ENCODE results near the gene PTPRN2. TPM values are rescaled to one million over a fixed set of nuclear protein-coding genes. Genes with fewer than 3 reads are reported as not detected.

Gene PTPRN2
- total and polyA plus RNA-seq, 9 of the 15 experiments (the other 6 are each of a cell fraction or from before 2014, with no cell fraction given) = not detected

DNA sequence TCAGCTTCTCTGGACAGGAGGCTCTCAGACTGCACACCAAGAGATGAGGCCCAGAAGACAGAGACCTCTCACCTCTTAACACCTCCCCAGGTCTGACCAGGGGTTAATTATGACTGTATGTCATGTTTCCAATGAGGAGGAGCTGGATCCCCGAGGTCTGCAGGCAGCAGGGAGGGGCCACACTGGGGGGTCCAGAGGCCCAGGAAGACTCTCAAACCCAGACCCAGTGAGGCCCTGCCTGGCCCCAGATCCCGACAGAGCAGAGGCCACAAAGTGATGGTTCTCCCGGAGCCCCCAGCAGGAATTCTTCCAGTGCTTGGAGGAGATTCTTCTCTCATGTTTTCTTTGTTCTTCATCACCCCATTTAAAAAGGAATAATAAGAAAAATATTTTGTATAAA lies 28.8 kb downstream of the PTPRN2 start:
- H3K9ac ChIP-seq (ENCODE audit: insufficient read depth in 1 of 2, low read depth in 2 of 2, low read length in 2 of 2) = no peak overlapping the region
- no peak for ATAC-seq
- no peak overlapping the region for H3K27ac ChIP-seq (ENCODE audit: extremely low read depth, low read depth, low read length)
- intact Hi-C loops (cut with micrococcal nuclease) (no loop called here), in situ Hi-C loops (cut with MboI) (no loop called here)
- H3K79me2 ChIP-seq (ENCODE audit: control insufficient read depth, insufficient read depth, low read length) = no peaks in the 10 kb centered on the region
- no peak overlapping the region for H2AFZ ChIP-seq (ENCODE audit: low read depth, low read length)
- no peak for FAIRE-seq
- peaks cover 0 to 13% of the 10 kb centered on the region in 2 experiments; a peak in 1 of 5 replicates for H3K4me1 ChIP-seq (replicated peaks in 1 of 2; ENCODE audit: control insufficient read depth in 2 of 2, insufficient read depth in 2 of 2, low read length in 2 of 2)
- H3K27me3 ChIP-seq (ENCODE audit: control insufficient read depth in 2 of 2, insufficient read depth in 2 of 2, low read length in 2 of 2) = peaks cover 37 to 79% of the 10 kb centered on the region in 2 experiments
- no peaks in the 10 kb centered on the region; the same call in 1 of the 2 replicates for H4K20me1 ChIP-seq (replicated peaks; ENCODE audit: control insufficient read depth, insufficient read depth, low read length)
- peaks cover 4% of the 10 kb centered on the region for H3K9me1 ChIP-seq (ENCODE audit: control insufficient read depth, insufficient read depth, low read length)
- TF ChIP-seq TCFL5 (CRISPR knock-in tag; conservative IDR thresholded peaks at IDR 0.05) = no peak
- no peak for DNase-seq (ENCODE audit: extremely low read depth in 1 of 4, low spot score in 3 of 4)
- no peak overlapping the region for H3K4me2 ChIP-seq (ENCODE audit: insufficient read depth, low read length)
- no peaks in the 10 kb centered on the region for H3K36me3 ChIP-seq (ENCODE audit: control insufficient read depth, insufficient read depth, low read length)
- POLR2A ChIA-PET = no interaction called here
- CTCF ChIA-PET (ENCODE audit: low intra/inter-chr PET ratio) = no interaction called here
- no peak overlapping the region for H3K4me3 ChIP-seq
- 2% methylated on average over 3 of the region's 3 CpGs for WGBS (ENCODE audit: insufficient coverage, low coverage, missing lambda C conversion rate)
- BruUV-seq (replicated peaks) = no TSS peak
- no peaks in the 10 kb centered on the region for H3K9me3 ChIP-seq (replicated peaks; ENCODE audit: control insufficient read depth, insufficient read depth, low read depth, low read length)

- Histone ChIP-seq H3K27me3 (ENCODE audit: control insufficient read depth in 2 of 2, insufficient read depth in 2 of 2, low read length in 2 of 2) (peaks cover 23 to 79% of the 10 kb centered on the region in 2 experiments; a peak in 4 of 5 replicates), H3K9me3 (replicated peaks; ENCODE audit: control insufficient read depth, insufficient read depth, low read depth, low read length) (no peaks in the 10 kb centered on the region)
- intact Hi-C loops (cut with micrococcal nuclease) = no loop called here
Observed at GRCh38 chr7:158557441-158557755, 30.2 kb downstream of the PTPRN2 start.

More at GRCh38 chr7:158557441-158557755, 30.2 kb downstream of the PTPRN2 start:
- no peak for FAIRE-seq
- TF ChIP-seq ZNF77 (CRISPR knock-in tag; IDR thresholded peaks at IDR 0.05) (no peak), PTBP1 (IDR thresholded peaks at IDR 0.05; ENCODE audit: low read depth, low read length) (no peak)
- H3K9me1 ChIP-seq (ENCODE audit: control insufficient read depth, insufficient read depth, low read length) = peaks cover 4% of the 10 kb centered on the region
- POLR2A ChIA-PET = interaction anchor here (0.6 kb wide), 1 partner anchor 15 kb away, joined by 4 read pairs; no protein-coding TSS in a partner anchor
- CTCF ChIA-PET (ENCODE audit: low intra/inter-chr PET ratio) = no interaction called here
- H3K79me2 ChIP-seq (ENCODE audit: control insufficient read depth, insufficient read depth, low read length) = no peaks in the 10 kb centered on the region
- H3K36me3 ChIP-seq (ENCODE audit: control insufficient read depth, insufficient read depth, low read length) = no peaks in the 10 kb centered on the region
- H3K4me2 ChIP-seq (ENCODE audit: insufficient read depth, low read length) = no peak overlapping the region
- H3K27ac ChIP-seq (ENCODE audit: extremely low read depth, low read depth, low read length) = no peak overlapping the region
- no peak overlapping the region for H2AFZ ChIP-seq (ENCODE audit: low read depth, low read length)
- peaks cover 7% of the 10 kb centered on the region; the same call in 1 of the 2 replicates for H4K20me1 ChIP-seq (replicated peaks; ENCODE audit: control insufficient read depth, insufficient read depth, low read length)
- 7% methylated on average over 9 of the region's 9 CpGs for WGBS (ENCODE audit: insufficient coverage, low coverage, missing lambda C conversion rate)
- H3K4me1 ChIP-seq (replicated peaks in 1 of 2; ENCODE audit: control insufficient read depth in 2 of 2, insufficient read depth in 2 of 2, low read length in 2 of 2) = peaks cover 0 to 13% of the 10 kb centered on the region in 2 experiments; a peak in 1 of 5 replicates
- no TSS peak for BruUV-seq (replicated peaks)
- H3K4me3 ChIP-seq = no peak overlapping the region
- no peak for DNase-seq (ENCODE audit: extremely low read depth in 1 of 4, low spot score in 3 of 4)
- no peak overlapping the region for H3K9ac ChIP-seq (ENCODE audit: insufficient read depth in 1 of 2, low read depth in 2 of 2, low read length in 2 of 2)
- no peak; the same call in 2 of the 3 replicates for ATAC-seq
- in situ Hi-C loops (cut with MboI) = no loop called here
